NCI-H2227 (cell line): ENCODE measurements around the gene UBQLNL.

Experiments
- DNase-seq: peaks from one replicate; lab custom pipeline; 2025; ENCODE audit not compliant: unreplicated experiment; lab: John Stamatoyannopoulos, UW

Gene UBQLNL

DNA sequence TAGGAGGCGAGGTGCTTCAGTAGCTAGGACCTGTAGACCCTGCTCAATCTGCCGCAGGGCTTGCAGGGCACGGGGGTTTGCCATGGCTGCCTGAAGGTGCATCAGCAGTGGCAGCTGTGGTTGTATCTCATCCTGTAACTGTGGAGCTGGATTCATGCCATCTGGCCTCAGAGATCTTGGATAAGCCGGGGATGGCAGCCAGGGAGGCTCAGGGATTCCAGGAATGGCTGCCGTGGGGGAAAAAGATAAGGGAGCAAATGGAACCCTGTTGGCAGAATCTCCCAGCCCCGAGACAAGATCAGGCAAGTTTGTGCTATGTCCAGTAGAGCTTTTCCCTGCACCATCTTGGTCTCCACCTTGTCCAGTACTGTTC, 8.6 kb downstream of the UBQLNL start:
- no peak for DNase-seq

DNA sequence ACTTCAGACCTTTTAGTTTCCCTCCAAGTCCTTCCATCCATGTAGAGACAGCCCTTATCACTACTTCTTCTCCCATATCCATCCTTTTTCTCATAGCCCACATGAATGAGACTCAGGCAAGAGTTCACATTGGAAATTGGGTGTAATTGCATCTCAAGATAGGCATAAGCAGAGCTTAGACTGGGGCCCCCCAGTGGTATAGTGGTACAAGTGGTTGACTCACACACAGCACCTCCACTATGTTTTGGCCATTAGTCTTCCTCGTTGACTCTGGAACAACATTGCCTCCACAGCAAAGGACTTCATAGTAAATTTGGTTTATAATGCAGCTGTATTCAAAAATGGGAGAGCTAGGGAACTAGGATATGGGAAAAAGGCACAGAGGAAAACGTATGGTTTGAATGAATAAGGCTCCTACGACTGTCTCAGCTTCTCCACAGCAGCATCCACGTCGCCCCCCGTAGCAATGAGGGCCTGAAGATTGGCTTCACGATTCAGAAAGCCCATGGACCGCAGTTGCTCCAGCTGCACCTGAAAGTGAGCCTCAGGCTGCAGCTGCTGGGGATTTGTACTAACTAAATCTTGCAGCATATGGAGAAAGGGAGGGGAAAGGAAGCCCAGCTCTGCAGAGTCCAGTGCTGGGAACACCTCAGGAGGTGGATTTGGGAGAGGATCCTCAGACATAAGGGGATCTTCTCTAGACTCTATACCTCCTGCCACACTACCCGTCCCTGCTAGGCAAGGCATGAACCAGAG, 9.1 kb downstream of the UBQLNL start:
- no peak for DNase-seq

DNA sequence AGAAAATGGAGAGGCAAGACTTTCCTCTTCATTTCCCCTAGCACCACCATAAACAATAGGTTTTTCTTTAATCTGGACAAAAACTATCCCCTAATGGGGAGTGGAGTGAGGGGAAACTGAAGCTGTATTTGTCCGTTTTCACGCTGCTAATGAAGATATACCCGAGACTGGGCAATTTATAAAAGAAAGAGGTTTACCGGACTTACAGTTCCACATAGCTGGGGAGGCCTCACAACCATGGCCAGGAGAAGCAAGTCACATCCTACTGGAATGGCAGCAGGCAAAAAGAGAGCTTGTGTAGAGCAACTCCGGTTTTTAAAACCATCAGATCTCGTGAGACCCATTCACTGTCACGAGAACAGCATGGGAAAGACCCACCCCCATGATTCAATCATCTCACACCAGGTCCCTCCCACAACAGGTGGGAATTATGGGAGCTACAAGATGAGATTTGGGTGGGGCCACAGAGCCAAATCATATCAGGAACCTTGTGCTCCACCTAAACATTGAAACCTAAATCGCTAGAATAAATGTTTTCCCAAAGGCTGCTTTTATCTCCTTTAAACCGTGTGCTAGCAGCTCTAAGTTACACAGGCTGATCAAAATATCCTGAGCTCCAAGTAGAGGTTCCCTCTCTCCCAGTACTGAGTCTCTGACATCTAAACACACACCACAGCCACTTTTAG, 11.0 kb downstream of the UBQLNL start:
- DNase-seq, result no peak

DNA sequence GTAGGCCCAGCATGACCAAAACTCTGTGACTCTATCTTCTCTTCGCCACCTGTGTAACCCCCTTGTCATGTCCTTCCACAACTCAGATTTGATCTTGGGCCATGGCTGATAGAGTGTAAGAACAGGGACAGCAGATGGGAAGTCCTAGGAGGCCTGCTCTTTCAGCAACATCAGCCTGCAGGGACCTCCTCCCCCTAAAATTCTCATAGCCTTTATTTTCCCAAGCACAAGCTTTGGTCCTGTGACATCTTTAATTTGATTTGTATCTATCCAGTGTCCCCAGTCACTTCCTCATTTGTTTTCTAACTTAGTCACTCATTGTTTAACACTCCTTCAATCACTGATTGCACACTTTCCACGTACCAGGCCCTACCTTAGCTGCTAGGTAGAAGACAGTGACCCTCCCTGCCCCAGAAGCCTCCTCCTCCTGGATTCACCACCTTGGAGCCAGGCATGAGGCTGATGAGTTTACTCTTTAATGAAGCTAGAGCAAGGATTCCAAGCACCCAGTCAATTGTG, 12.0 kb downstream of the UBQLNL start:
- DNase-seq, result no peak

DNA sequence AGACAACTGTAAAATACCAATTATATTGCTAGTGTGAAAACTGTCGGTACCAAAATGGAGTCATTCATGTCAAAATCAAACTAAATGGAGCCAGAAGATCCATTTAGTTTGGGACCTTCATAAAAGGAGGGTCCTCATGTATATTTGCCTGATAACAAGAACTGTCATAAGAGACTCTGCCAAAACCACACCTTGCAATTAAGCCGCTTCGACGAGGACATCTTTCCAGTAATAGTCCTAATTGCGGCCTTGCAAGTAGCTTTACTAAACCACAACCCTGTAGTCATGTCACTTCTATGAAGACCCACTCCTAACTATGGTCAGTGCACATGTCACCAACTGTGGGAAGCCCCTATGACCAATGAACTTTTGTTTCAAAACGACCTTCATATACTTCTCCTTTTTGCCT, 16.1 kb downstream of the UBQLNL start:
- DNase-seq, result no peak

DNA sequence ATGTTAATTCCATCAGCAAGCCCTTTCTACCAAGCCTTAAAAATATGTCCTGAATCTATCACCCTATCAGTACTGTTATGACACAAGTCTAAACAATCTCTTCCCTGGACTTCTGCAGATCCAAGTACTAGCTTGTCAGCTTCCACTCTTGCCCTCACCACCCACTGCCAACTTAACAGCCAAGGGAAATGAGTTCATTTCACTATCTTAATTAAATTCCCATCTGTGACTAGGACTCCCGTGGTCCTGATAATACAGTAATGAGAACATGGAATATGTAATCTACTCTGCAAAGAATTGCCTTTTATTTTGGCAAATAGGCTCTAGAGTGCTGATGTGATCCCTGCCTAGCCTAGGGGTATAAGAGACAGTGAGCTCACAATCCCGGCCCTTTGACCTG, 16.8 kb downstream of the UBQLNL start:
- DNase-seq, result no peak

DNA sequence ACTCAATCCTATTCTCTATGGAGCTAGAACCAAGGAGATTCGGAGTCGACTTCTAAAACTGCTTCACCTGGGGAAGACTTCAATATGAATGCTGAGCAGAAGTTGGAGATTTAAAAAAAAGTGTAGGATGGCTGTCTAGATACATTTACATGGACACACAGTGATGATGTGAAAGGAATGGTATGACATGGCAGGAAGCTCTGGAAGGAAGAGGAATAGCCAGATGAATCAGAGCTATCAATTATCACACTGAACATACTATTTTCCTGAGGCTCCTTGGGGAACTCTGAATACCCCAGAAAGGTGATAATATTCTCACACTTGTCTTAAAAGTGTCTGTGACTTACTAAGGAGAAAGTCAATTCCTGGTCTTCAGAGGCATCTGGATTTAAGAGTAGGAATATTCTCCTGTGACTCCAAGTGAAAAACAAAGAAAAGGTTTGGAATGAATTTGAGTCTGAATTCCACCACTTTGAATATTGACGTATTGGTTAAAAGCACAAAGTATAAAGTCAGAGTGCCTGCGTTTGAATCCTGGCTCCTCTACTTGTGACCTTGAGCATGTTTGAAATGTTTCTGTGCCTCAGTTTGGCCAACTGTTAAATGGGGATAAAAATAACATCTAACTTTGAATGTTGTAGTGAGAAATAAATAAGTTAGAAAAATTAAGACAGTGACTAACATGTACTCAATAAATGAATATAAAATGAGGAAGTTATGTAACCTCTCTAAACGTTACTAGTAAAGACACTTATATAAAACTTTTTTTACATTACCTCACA, 26.7 kb downstream of the UBQLNL start:
- DNase-seq, result no peak

DNA sequence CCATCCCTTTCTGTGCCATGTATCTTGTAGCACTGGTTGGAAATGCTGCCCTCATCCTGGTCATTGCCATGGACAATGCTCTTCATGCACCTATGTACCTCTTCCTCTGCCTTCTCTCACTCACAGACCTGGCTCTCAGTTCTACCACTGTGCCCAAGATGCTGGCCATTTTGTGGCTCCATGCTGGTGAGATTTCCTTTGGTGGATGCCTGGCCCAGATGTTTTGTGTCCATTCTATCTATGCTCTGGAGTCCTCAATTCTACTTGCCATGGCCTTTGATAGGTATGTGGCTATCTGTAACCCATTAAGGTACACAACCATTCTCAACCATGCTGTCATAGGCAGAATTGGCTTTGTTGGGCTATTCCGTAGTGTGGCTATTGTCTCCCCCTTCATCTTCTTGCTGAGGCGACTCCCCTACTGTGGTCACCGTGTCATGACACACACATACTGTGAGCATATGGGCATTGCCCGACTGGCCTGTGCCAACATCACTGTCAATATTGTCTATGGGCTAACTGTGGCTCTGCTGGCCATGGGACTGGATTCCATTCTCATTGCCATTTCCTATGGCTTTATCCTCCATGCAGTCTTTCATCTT, 27.6 kb downstream of the UBQLNL start:
- DNase-seq, result no peak

DNA sequence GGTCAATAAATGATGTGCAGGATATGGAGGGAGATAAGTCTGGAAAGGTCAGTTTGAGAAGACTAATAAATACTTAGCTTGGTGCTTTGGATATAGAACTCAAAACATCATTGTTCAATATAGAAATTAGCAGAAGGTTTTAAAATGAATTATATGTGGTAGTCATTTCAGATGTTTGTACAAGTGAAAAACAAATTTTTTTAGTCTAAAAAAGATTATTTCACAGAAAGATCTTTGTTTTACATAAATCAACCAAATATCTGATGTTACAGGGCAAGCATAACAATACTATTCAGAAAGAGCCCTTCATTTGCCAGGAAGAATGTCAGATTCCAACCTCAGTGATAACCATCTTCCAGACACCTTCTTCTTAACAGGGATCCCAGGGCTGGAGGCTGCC, 28.1 kb downstream of the UBQLNL start, which contains the start of gene OR52D1:
TSS of gene OR52D1 (plus strand) at position 301 of the 400 bp plus-strand sequence. CDS start at position 323, 22 bp downstream.
- DNase-seq, result no peak

DNA sequence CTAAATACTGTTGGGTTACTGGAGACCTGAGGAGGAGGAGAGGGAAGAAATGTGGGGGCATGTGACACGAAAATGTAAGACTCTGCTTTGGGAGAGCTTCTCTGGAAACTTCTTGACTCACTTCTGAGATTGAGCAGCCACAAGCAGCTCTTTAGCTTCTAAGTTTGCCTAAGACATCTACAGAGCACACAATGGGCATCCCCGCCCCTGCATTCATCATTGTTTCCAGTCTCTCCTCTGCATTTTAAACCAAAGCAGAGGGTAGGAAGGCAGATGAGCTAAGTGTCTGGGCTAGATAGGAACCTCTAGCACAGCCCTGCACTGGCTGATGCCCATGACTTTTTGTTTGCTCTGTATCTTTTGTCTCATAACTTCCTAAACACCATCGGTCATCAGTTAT, 30.1 kb downstream of the UBQLNL start:
- DNase-seq, result no peak

DNA sequence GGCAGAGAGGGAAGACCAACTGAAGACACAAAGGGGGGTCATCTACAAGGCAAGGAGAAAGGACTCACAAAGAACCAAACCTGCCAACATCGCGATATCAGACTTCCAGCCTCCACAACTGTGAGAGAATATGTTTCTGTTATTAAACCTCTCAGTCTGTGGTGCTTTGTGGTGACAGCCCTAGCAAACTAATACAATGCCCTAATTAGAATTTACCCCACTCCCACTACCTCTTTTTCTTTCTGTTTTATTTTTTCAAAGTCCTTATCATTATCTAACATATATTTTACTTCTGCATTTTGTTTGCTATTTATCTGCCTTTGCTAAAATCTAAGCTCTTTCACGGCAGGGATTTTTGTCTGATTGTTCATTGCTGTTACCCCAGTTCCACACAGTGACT, 30.5 kb downstream of the UBQLNL start:
- no peak for DNase-seq

DNA sequence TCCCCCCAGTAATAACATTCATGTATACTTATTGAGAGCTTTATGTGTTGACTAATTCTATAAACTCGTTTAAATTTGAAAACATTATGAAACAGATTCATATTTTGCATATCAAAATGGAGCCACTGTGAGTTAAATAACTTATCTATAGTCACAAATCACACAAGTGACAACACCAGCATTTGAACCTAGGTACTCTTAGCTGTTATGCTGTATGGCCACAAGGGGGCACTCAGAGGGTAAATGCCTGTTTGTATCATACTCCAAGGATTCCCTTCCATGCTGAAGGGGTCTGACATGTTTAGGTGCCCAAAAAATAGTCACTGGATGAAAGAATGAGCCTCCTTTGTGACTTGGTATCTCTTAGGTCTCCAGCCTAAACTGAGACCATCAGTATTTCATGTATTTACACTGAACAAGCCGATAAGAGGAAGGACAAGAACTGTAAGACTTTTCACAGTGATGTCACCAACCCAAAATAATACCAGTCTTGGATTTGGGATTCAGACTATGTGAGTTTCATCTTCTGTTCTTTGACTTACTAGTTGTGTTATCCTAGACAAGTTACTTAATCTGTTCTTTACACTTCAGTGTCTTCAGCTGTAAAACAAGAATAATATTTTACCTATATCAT, 40.2 kb downstream of the UBQLNL start:
- DNase-seq, result peak; percentile 40

DNA sequence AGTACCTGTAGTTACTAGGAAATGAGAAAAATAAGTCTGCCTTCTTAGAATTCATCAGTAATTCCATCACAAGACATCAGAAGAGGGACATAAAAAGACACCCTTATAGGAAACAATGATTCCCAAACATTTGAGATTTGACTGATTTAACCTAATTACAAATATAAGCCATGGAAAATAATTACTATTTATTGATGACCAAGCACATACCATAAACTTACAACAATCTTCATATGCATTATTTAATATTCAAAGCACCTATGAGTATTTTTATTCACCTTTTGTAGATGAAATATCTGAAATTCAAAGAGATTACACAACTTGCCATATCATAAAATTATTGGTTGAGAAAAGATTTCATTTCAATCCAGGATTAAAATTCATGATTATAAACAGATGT, 42.6 kb downstream of the UBQLNL start:
- no peak for DNase-seq

DNA sequence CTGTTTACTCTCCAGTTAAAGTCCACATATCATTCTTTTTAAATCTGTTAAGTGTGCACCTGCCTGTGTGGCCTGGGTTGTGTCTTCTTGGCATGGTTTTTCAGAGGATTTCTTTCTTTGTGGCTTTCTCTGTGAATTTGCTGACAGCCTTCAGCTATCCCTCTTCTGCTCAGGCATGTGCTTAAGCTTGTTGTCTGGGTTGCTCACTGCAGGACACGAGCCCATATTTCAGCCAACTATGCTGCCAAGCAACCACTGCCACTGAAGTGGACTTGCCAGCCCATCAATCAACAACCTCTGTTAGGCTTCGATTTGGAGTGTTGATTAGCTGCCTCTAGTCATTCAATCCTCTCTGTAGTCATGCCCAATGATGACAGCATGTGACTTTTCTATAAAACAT, 49.0 kb downstream of the UBQLNL start:
- no peak for DNase-seq
